ENCODE results near the gene RADIL.
"Not testable (repeated sequence)": the region's sequence is repeated elsewhere in the genome, so short reads cannot be mapped to it uniquely, and the experiment has no call there.

The RADIL gene, protein sequence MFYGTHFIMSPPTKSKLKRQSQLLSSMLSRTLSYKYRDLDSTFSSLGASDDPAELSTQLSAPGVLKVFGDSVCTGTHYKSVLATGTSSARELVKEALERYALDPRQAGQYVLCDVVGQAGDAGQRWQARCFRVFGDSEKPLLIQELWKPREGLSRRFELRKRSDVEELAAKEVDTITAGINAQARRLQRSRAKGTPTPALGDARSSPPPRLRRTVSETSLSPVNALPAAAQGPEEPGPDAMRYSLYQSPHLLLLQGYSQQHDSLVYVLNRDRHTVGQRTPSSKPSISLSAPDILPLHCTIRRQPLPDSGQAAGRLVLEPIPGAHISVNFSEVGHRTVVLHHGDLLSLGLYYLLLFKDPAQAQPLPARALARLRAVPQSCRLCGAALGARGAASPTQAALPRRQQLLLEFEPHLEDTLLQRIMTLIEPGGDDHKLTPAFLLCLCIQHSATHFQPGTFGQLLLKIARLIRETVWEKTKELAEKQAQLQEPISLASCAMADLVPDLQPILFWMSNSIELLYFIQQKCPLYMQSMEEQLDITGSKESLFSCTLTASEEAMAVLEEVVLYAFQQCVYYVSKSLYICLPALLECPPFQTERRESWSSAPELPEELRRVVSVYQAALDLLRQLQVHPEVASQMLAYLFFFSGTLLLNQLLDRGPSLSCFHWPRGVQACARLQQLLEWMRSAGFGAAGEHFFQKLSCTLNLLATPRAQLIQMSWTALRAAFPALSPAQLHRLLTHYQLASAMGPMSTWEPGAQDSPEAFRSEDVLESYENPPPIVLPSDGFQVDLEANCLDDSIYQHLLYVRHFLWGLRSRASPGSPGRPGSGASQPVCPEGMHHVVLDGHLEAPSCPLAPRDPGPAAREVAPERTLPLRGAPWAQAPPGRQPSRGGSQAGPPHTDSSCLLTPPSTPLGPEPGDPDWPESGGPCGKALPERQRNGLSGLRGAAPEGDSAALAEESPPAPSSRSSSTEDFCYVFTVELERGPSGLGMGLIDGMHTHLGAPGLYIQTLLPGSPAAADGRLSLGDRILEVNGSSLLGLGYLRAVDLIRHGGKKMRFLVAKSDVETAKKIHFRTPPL
- total RNA-seq, result 0 to 0.12 (median 0.05) reads per million in 4 experiments

DNA sequence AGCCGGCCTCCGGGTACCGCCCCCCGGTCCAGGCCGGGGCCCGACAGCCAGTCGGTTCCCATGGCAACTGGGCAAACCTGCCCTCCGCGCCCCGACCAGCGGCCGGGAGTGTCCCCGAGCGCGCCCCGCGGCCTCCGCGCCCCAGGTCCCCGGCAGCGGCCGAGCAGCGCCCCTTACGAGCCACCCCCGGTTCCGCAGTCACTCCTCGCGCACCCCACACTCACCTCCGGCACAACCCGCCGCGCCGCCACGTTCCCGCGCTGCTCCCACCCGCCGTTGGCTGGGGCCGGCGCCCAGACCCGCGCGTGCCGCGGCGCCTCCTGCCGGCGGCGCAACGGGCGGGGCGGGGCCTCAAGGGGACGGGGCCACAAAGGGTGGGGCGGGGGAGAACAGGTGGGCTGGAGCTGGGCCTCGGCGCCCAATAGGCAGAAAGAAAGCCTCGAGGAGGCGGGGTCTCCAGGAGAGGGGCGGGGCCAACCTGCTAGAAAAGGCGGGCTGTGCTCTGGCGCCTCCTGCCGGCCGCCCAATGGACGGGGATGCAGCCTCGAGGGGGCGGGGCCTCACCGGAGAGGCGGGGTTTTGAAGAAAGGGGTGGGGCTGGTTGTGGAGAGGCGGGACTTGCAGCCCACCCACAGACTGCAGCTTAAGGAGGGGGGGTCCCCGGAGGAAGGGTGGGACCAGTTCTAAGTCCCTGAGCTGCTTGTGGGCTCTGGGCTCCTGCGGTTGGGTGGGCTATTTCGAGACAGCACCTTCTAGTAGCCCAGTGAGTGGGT, at the start of gene RADIL:
Gene RADIL (minus strand): TSS at position 345 of the 773 bp plus-strand sequence. CDS start 5,577 bp downstream, outside the sequence.
- DNase-seq, result peak; percentile 83

DNA sequence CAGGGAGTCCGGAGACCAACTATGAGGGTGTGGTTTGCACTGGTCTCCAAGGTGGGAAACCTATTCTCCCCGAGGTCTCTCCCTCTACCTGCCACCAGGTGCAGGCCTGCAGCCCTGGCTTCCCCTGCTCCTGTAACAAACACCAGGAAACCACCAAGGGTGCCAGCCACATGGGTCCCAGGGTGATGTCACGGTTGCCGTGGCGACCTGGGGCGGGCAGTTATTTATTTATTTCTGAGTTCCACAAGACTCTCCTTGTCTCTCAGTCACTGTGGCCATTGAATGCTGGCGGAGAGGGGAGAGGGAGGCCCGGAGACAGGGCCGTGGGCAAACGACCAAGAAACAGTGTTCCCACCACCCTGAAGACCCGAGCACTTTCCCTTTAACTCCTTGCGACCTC, 48.4 kb upstream of the RADIL start:
- no peak for DNase-seq

DNA sequence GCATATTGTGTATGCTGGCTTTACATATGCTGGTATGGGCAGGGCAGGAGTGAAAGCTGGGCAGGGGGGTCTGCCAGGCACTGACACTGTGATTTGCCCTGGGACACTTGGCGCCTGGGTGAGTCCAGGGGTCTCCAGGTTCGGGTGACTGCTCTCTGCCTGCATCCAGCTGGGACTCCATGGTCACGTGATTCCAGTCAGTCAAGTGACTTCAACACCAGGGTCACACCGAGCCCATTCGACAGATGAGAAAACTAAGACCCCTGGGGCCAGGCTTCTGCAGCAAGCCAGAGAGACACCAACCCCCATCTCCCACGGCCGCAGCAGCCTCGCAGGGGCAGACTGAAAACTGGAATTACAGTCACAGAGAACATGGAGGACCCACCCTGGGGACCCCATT, 45.5 kb upstream of the RADIL start:
- no peak for DNase-seq

DNA sequence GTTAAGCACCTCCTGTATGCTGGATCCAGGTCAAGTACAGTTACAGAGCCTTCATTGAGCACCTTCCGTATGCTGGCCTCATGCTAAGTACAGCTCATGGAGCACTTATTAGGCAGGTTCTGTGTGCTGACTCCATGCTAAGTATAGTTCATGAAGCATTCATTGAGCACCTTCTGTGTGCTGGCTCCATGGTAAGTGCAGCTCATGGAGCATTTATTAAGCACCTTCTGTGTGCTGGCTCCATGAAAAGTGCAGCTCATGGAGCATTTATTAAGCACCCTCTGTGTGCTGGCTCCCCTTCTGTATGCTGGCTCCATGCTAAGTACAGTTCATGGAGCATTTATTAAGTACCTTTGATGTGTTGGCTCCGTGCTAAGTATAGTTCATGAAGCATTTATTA, 44.9 kb upstream of the RADIL start:
- DNase-seq, result no peak

DNA sequence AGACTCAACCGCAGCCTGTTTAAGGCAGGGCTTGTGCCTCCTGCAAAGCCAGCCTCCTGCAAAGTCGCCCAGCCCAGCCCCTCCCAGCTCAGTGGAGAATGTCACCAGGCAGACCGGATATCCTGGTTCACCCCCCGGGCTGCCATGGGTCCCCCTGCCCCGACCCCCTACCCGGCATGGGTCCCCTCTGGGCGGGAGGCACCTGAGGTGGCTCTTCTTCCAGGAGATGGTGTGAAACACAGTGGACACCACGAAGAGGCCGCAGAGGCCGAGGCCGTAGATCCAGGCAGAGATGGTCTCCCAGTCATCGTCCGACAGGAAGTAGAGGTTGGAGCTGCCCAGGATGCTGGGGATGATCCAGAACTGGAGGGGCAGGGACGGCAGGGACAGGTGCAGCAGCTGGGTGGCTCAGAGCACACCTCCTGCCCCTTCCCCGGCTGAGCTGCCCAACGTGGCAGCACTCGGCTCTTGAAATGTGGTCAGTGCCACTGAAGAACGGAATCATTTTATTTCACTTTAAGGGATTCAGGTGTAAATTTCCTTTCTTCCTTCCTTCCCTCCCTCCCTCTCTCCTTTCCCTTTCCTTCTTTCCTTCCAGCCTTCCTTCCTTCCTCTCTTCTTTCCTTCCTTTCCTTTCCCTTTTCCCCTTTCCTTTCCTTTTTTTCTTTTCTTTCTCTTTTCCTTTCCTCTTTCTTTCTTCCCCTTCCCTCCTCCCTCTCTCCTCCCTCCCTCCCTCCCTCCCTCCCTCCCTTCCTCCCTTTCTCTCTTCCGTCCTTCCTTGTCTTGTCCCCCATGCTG, 36.7 kb upstream of the RADIL start:
- no peak for DNase-seq

DNA sequence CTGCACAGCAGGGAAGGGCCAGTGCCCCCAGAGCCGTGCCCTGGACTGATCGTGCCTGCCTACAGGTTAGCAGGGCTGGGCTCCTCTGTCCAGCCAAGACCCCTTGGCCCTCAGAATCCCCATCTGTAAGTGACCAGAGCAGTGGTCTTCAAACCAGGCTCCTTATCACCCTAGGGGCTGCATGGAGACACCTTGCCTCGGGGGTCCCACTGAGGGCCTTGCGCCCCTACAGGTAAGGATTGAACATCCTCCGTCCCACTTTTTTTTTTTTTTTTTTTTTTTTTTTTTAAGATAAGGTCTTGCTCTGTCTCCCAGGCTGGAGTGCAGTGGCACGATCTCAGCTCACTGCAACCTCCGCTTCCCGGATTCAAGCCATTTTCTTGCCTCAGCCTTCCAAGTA, 32.6 kb upstream of the RADIL start:
- no peak for DNase-seq

DNA sequence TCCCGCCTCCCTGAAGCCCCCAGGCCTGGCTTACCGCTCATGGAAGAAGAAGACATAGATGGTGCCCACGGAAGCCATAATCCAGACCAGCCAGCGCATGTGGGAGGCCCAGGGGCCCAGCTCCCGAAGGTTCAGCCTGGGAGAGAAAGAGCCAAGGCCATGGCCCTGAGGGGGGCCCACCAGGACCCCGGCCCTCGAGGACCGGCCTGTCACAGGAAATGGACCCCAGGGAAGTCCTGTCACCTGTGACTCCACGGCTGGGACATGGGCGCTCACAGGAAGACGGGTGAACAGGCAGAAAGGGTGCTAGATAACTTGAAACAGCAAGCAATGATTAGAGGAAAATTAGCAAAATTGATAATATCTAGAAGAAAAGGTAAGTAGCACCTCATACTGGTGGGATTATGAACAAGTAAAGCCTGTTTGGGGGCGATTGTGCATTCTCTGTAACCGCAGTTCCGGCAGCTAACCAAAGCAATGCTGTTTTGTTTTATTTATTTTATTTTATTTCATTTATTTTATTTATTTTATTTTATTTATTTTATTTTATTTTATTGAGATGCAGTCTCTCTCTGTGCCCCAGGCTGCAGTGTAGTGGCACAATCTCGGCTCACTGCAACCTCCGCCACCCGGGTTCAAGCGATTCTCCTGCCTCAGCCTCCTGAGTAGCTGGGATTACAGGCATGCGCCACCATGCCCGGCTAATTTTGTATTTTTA, 27.8 kb upstream of the RADIL start:
- DNase-seq, result no peak

DNA sequence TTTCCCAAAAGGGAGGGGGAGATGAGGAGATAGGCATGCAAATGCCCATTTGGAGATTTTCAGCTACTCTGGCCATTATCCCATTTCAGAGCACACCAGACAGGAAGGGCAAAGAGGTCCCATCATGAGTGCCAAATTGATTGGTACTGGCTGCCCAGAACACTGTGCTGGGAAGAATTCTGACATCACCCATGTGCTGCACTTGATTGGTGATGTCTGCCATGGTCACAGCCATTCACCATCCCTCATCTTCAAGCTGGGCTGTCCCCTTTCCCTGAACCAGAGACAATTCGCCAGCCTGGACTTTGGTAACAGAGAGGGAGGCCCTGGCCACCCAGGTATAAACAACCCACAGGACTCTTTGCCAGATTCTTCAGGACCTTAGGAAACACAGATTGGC, 23.2 kb upstream of the RADIL start:
- DNase-seq, result no peak

DNA sequence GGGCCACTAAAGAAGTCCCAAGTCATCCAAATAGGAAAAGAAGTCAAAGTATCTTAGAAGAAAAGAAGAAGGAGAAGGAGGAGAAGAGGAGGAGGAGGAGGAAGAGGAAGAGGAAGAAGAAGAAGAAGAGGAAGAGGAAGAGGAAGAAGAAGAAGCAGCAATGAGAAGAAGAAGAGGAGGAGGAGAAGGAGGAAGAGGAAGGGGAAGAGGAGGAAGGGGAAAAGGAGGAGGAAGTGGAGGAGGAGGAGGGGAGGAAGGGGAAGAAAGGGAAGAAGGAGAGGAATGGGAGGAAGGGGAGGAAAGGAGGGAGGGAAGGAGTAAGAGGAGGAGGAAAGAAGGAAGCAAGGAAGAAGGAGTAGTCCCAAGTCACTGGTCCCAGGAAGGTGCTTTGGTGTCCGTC, 21.7 kb upstream of the RADIL start:
- DNase-seq, result no peak

DNA sequence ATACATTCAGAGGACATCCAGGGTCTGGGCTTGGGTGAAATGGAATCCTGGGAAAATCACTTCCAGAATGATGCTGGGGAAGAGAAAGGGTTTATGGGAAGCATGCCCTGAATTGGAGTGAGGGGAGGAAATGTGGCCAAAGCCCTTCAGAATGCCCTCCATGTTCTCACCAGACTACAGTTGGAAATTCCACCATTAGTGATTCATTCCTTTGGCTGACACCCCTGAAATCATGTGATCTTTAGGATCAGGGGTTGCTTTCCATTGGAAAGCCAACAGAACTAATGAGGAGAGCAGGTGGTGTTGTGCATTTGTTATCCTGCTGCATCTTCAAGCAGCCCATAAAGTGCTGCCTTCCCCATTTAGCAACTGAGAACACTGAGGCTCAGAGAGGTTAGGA, 20.8 kb upstream of the RADIL start:
- no peak for DNase-seq

DNA sequence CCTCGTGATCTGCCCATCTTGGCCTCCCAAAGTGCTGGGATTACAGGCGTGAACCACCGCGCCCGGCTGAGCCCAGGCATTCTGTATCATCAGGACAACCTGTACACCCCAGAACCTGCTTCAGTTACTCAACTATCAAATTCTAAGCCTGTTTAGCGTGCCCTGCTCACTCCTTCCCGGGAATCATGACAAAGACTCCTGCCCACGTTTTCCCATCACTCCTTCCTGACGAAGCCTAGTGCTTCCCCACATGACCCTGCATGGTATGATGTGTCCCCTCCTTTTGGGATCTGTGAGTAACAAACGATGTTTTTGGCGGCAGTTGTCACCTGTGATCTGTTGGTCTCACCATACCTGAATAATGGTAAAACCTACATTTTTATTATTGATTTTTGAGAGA, 12.2 kb upstream of the RADIL start:
- no peak for DNase-seq

DNA sequence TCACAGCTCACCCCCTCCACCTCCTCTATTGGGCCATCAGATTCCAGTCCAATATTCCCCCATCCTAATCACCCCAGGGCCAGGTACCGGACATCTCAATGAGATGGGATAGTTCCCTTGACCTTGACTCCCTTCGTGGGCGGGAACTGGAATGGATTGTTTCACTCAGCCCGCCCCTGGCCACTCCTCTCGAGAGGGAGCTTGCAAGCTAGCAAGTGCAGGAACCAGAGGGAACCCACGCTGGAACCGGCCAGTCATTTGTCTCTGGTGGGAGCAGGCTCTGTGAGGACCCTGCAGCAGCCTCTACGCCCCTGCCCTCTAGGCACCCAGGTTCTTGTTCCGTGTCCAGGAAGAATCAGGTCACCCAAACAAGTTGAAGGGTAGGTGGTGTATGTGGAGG, 11.0 kb upstream of the RADIL start:
- no peak for DNase-seq

DNA sequence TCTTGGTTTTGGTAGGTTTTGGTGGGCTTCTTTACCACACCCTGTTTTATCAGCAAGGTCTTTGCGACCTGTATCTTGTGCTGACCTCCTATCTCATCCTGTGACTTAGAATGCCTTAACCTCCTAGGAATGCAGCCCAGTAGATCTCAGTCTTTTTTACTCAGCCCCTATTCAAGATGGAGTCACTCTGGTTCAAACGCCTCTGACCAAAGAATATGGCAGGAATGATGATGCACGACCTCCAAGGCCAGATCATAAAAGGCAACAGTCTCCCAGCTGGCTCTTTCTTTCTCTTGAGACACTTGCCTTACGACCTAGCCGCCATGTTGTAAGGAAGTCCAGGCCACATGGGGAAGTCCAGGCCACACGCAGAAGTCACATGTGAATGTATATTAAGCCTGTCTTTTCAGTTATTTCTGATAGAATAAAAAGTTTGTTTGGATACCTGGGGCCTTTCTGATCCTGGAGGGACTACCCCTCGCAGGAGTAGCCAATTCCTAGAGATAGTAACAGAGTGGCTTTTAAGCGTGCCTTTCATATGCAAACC, 10.5 kb upstream of the RADIL start:
- no peak for DNase-seq

DNA sequence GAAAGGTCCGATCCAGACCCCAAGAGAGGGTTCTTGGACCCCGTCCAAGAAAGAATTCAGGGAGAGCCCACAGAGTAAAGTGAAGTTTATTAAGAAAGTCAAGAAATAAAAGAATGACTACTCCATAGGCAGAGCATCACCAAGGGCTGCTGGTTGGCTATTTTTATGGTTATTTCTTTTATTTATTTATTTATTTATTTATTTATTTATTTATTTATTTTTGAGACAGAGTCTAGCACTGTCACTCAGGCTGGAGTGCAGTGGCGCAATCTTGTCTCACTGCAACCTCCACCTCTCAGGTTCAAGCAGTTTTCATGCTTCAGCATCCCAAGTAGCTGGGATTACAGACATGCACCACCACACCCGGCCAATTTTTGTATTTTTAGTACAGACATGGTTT, 9.7 kb upstream of the RADIL start:
- not testable (repeated sequence) for DNase-seq

DNA sequence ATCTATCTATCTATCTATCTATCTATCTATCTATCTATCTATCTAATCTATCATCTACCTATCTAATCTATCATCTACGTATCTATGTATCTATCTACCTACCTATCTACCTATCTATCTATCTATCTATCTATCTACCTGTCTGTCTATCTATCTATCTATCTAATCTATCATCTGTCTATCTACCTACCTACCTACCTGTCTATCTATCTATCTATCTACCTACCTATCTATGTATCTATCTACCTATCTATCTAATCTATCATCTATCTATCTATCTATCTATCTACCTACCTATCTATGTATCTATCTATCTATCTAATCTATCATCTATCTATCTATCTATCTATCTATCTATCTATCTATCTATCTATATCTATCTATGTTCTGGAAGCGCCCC, 8.0 kb upstream of the RADIL start:
- DNase-seq, result not testable (repeated sequence)

DNA sequence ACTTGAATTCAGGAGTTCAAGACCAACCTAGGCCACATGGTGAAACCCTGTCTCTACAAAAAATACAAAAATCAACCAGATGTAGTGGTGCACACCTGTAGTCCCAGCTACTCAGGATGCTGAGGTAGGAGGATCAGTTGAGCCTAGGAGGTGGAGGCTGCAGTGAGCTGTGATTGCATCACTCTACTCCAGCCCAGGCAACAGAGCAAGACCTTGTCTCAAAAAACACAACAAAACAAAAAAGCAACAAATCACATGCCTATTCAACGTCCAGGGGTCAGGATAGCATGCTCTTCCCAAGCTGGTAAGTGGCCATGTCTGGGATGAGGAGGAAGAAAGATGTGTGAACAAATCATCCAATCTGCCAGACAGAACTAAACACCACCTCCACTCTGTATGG, 6.2 kb upstream of the RADIL start:
- DNase-seq, result no peak

DNA sequence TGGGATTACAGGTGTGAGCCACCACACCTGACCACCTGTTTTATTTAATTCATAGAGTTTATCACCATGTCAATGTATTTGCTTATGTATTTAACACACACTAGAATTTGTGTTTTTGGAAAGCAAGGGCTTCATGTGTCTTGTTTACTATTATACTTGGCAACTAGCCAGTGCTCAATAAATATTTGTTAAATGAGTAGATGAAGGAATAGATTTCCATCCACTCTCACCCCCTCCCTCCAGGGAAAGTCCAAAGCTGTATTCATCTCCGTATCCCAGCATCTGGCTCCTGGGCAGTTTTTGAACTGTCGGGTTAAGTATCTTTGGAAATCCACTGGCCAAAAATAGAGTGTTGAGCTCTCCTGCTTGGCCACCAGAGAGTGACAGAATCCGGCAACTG, 4.6 kb upstream of the RADIL start:
- no peak for DNase-seq

DNA sequence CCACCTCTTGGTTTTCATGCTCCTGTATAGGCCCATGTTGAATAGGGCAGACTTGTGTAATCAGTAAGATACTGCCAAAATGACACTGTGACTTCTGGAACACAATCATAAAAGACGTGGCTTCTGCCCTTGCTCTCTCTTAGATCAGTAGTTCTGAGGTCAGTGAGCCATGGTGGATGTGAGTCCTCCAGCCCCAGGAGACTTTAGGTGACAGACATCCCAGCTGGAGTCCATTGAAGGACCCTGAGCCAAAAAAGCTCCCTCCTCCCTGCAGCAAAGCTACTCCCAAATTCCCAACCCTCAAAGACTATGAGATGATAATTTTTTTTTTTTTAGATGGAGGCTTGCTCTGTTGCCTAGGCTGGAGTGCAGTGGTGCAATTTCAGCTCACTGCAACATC, 3.2 kb upstream of the RADIL start:
- no peak for DNase-seq

DNA sequence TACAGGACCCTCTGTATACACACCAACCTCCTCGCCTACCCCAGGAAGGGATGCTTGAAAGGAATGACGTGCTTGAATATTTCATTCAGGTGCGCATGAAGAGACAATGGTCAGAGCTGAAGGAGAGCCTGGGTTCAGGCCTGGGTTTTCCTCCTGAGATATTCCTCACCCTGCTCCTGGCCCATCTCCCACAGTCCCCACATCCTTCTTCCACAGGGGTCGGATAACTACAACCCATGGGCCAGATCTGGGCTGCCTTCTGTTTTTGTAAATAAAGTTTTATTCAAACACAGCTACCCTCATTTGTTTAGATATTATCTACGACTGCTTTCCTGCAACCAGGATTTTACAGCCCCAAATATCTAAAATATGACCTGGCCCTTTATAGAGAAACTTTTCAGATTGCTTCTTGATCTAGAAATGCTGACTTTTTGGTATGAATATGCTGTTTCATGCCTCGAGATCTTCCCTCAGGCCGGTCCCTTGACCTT, 1.8 kb upstream of the RADIL start:
- no peak for DNase-seq

DNA sequence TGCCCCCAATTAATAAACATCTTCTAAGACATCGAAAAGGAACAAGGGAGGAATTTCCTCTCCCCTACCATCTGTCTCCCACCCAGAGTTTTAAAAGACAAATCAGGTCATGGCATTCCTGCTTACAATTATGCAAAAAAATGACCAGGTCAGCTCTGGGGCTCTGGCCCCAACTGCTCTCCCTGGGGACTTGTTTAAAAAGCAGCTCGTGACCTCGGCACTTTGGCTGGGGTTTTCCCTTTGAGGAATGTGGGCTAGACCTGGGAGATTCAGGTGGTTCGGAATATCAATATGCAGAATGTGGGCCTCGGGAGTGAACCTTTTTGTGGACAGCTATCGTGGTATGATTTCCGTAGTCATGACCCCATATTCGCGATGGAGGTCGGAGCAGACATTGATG, 648 bp upstream of the RADIL start:
- no peak for DNase-seq

DNA sequence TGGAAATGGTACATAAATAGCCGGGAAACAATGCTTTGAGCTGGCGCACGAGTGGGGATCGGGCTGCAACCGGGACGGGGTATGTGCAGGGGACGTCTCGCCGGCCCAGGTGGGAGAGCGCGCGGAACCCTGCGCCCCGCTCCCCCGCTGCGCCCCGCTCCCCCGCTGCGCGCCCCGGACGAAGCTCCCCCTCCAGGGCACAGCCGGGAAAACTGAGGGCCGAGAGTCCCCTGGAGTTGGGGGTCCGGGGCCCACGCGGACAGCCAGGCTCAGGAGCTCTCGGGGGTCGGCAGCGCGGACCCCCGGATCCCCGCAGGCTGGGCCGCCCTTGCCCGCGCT, 514 bp downstream of the RADIL start:
- DNase-seq, result no peak
